Skeletal muscle satellite cell (primary cell): ENCODE measurements around the gene AKT1.

Experiments used
- H3K27me3 ChIP-seq: 2 replicates; pipeline ENCODE4 v1.7.0; 2013; ENCODE audit warnings: low read length; ENCODE audit not compliant: control insufficient read depth, insufficient read depth
- H3K36me3 ChIP-seq: 2 replicates; pipeline ENCODE4 v1.7.0; 2013; ENCODE audit warnings: mild to moderate bottlenecking, control low read depth, low read length; ENCODE audit not compliant: insufficient read depth
- H3K4me1 ChIP-seq: 2 replicates; pipeline ENCODE4 v1.7.0; 2013; ENCODE audit warnings: low read length; ENCODE audit not compliant: control insufficient read depth, insufficient read depth
- H3K4me2 ChIP-seq: 2 replicates; pipeline ENCODE4 v1.7.0; 2013; ENCODE audit warnings: mild to moderate bottlenecking, low read length
- H3K4me3 ChIP-seq: 2 replicates; pipeline ENCODE4 v1.7.0; 2013; ENCODE audit warnings: low read length
- H3K9ac ChIP-seq: 2 replicates; pipeline ENCODE4 v1.7.0; 2013; ENCODE audit warnings: mild to moderate bottlenecking, low read depth, low read length, moderate library complexity
- H3K9me3 ChIP-seq: replicated peaks from 2 replicates; pipeline ENCODE4 v1.7.0; 2013; ENCODE audit warnings: mild to moderate bottlenecking, control low read depth, low read length

The AKT1 gene

GRCh38 chr14:104724981-104725771 is 70.4 kb downstream of the AKT1 start:
- Histone ChIP-seq H3K4me1 (peaks cover 31% of the 10 kb centered on the region), H3K27me3 (no peaks in the 10 kb centered on the region), H3K9me3 (no peaks in the 10 kb centered on the region), H3K4me2 (peak overlapping the region; percentile 98), H3K4me3 (peak overlapping the region; percentile 66), H3K9ac (peak overlapping the region; percentile 26), H3K36me3 (peaks cover 10% of the 10 kb centered on the region)

- H3K9ac ChIP-seq, result peak overlapping the region; percentile 44
- H3K4me3 ChIP-seq, result peak overlapping the region; percentile 66
- peaks cover 17% of the 10 kb centered on the region for H3K36me3 ChIP-seq
- peaks cover 31% of the 10 kb centered on the region for H3K4me1 ChIP-seq
- no peaks in the 10 kb centered on the region for H3K9me3 ChIP-seq
- no peaks in the 10 kb centered on the region for H3K27me3 ChIP-seq
- peak overlapping the region; percentile 98 for H3K4me2 ChIP-seq
Measured at GRCh38 chr14:104724407-104724980, 71.1 kb downstream of the AKT1 start.

GRCh38 chr14:104723651-104724406 is 71.7 kb downstream of the AKT1 start, which contains the start of gene ADSS1:
ADSS1 (plus strand) TSS chr14:104724229; CDS start chr14:104724271, 42 bp downstream.
- no peaks in the 10 kb centered on the region for H3K9me3 ChIP-seq
- peak within 1 kb of the TSS; percentile 66 for H3K4me3 ChIP-seq
- H3K4me1 ChIP-seq, result peaks cover 31% of the 10 kb centered on the region
- H3K4me2 ChIP-seq, result peak within 1 kb of the TSS; percentile 98
- peak within 1 kb of the TSS; percentile 44 for H3K9ac ChIP-seq
- H3K27me3 ChIP-seq, result no peaks in the 10 kb centered on the region
- peaks cover 19% of the 10 kb centered on the region for H3K36me3 ChIP-seq

DNA sequence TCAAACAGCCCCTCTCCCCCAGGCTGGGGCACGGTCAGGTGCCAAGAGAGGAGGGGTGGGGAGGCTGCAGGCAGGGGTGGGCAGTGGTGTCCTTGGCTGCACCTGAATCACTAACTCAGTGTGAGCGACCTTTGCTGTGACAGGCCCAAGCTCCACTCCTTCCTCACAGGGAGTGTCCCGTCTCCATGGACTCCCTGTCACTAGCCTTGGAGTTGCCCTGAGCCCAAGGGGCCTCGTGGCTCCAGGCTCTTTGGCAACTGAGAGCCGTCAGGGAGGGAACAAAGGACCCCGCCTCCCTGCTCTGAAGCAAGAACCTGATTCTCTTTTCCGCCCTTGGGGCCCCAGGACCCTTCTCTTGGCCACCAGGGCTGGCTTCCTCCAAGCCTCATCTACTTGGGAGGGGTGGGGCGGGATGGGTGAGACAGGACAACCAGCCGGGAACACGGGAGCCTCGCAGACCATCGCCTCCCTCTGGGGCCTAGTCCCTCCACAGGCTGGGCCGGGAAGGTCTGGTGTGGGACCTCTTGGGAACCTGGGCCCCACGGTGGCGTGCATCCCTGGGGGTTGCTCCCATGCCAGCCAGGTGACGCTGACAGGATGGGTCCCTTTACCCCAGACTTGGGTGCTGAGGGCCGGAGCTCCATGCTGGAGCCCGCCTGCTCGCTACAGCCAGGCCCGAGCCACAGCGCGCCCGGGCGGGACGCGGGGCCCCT is 72.5 kb downstream of the AKT1 start:
- Histone ChIP-seq H3K36me3 (peaks cover 21% of the 10 kb centered on the region), H3K9me3 (no peaks in the 10 kb centered on the region), H3K27me3 (no peaks in the 10 kb centered on the region), H3K4me2 (peak overlapping the region; percentile 98), H3K4me1 (peaks cover 31% of the 10 kb centered on the region), H3K4me3 (peak overlapping the region; percentile 66), H3K9ac (no peak overlapping the region)

DNA sequence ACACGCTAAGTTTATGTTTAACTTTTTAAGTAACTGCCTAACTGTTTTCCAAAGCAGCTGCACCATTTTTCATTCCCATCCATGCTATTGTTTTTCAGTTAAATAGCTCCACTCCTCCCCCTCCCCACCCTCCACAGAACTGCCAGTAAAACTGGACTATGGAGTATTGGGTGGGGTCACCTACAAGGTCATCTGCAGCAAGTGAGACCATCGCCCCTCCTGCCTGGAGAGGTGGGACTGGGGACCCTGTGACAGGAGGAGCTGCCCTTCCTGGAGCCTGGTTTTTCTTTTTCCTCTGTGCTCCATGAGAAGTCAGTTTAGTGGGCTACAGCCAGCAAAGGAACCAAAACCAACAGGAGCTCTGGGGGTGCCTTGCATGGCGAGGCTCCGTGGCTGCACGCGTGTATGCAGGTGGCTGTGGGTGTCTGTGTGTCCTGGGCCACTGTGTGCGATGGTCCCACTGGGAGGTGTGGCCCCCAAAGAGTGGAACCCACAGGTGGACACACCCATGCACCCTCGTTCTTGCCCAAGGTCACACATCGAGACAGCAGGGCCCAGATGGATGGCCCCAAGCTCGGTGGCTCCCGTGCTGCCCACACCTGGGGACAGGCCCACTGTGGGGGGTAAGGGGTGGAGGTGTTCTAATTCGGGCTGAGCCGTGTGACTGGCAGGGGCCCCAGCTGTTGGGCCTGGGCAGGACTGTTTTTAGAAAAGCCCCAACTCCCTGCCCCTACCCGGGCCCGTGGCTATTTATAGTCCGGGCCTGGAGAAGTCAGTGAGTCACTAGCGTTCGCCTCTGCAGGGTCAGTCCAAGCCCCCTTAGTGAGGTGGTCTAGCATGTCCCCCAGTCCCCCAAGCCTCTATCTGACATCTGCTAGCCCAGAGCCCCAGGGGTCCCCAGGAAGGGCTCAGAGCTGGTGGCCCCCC is 73.8 kb downstream of the AKT1 start:
- H3K36me3 ChIP-seq, result peaks cover 25% of the 10 kb centered on the region
- H3K9ac ChIP-seq, result no peak overlapping the region
- H3K4me2 ChIP-seq, result no peak overlapping the region
- no peak overlapping the region for H3K4me3 ChIP-seq
- H3K4me1 ChIP-seq, result peaks cover 31% of the 10 kb centered on the region
- H3K9me3 ChIP-seq, result no peaks in the 10 kb centered on the region
- H3K27me3 ChIP-seq, result no peaks in the 10 kb centered on the region
